UCSD-AML1 (cell line): ENCODE measurements around the gene NDUFS8.

Source experiments
- DNase-seq: peaks from one replicate; lab custom pipeline; 2025; ENCODE audit not compliant: unreplicated experiment; lab: John Stamatoyannopoulos, UW

Gene NDUFS8

DNA sequence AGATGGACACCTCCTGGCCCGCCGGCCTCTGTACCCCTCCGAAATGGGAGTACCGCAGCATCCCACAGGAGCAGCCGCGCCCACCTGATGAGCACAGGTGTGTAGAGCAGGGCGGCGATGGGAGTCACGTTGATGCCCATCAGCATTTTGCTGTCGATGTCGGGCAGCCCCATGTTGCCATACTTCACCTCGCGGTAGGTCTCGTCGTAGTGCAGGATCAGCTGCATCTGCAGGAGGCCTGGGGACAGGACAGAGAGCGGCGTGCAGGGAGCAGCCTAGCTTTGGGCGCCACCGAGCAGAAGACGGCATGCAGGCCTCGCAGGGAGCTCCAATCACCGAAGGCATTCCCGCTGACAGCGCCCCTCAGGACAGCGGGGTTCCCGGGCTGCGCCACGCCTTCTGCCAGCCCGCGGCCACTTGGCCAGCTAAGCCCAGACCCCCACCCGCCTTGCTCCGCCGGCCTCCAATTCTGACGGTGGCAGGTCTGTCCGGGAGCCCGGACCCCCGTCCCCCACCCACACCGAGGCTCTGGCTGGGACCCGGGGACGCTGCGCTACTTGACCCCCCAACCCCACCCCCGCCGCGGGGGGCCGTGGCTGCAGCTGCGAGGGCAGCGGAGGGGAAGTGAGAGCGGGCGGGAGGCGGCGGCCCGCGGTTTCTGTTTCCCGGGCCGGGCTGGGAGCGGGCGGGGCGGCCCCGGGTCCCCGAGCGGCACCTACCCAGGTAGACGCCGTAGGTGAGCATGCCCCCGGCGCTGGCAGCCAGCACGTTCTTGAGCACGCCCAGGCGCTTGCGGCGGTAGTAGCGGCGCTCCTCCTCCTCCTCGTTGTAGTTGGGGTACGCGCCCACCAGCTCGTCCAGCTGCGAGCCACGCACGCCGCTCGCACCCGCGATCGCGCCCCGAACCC is 27.3 kb upstream of the NDUFS8 start:
- DNase-seq = no peak

DNA sequence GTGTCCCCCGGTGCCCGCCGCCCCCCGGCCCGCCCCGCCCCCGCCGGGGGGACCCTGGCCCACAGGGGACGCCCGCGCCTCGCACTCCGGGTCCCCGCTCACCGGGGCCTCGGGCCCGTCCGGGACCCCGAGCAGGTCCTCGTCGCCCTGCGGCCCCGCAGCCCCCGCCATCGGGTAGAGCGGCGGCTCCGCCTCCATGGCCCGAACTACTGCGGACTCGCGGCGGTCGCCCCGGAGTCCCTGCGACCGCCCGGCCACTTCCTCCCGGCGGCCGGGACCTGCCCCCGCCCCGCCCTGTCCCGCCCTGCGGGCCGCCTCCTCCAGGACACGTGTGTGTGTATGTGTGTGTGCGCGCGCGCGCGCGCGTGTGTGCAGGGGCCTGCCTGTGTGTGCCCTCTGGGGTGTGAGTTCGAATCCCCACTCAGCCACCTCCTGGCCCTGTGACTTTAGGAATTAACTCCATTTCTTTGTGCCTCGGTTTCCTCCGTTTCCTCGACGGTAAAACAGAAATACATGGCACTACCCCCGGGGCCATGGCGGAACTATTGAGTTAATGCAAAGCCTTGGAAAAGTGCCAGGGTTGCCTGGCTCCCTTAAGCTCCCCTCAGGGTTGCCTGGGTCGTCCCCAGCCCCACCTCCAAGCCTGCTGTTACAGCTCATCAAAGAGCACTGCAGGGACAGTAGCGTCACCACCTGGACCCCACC is 26.5 kb upstream of the NDUFS8 start, which contains the start of gene UNC93B1:
Gene UNC93B1, minus strand, starts transcription at position 252 of the 705 bp plus-strand sequence. Its CDS starts 54 bp downstream, at position 198.
- peak; percentile 93 for DNase-seq

DNA sequence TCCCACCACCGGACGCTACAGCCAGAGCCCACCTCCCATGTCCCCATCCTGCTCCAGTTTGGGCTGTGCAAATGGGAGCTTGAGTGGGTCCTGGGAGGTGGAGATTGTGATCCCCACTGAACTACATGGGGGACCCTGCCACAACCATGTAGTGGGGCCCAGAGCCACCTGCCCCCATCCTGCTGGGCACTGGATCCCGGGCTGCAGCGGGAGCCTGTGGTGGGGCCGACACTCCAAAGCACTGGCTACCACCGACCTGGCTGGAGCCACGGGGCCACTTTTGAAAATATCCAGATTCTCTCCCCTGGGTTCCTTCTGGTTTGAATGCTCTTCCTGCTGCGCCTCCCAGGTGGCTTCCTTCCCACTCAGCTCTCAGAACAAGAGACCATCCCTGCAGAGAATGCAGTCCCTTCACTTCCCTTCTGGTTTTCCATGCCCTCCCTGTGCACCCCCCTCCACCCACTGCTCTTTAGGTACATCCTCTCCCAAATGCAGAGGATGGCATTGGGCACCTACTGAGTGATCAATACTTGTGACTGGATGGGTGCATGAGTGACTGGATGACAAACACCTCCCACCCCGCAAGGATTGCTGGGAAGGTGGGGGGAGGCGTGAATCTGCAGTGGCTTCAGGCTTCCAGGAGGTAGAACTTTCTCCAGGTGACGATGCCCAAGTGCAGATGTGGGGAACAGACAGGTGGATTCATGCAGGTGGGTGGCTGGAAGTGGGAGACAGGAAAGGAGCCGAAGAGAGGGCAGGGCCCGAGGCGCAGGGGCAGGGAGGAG is 25.7 kb upstream of the NDUFS8 start:
- DNase-seq = no peak

DNA sequence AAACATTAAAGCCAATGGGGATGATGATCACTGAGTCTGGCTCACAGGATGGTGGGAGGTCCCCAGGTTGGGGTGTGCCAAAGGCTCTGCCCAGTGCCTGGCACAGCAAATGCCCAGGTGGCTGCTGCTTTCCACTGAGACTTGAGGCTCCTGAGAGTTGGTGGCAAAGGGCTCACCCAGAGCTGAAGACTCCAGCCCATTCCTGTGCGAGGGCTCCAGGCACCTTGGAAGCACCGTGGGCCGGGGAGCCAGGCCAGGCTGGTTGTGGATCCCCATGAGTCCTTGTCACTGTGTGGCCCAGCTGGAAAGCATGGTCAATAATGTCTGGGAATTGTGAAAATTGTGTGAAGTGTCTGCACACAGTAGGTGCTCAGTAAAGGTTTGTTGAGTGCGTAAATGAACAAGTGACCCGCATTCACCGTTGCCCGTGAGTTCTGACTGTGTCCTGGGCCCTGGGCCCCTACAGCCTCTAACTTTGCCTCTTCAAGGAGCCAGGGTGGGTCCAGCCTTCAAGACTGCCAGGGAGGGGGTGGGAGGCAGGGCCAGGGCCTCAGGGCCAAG is 23.8 kb upstream of the NDUFS8 start:
- DNase-seq = no peak

DNA sequence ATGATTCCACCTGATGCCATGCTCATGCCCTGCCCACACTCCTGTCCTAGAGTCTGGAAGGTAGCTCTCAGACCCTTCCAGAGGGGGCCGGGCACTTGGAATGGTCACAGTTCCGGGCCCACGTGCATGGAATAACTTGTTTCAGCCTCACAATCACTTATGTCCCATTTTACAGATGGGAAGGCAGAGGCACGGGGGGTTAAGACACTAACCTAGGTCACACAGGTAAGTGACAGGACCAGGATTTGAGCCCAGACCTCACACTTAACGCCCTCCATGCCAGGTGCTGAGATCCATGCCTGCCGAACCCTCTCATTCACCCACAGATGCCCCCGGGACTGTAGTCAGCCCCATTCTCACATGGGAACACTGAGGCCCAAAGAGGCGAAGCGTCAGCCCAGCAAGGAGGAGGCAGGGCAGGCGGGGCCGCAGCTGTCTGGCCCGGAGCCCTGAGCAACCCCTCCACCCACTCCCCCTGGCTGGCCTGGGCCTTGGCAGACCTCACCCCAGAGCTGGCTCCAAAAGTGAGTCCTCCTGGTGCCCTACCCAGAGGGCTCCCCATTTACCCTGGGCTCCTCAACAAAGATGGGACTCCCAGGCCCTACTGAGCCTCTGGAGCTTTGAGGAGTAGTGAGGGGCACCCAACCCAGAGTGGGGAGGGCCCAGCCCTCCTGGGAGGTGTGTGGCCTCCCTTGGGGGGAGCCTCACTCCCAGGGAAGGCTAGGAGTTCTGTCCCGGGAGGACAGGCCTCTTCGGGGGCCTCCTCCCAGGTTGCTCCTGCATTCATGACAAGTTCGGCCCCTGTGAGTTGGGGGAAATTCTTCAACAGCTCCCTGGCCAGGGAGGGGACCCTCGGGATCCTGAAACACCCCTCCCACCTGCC is 22.7 kb upstream of the NDUFS8 start:
- DNase-seq = no peak

DNA sequence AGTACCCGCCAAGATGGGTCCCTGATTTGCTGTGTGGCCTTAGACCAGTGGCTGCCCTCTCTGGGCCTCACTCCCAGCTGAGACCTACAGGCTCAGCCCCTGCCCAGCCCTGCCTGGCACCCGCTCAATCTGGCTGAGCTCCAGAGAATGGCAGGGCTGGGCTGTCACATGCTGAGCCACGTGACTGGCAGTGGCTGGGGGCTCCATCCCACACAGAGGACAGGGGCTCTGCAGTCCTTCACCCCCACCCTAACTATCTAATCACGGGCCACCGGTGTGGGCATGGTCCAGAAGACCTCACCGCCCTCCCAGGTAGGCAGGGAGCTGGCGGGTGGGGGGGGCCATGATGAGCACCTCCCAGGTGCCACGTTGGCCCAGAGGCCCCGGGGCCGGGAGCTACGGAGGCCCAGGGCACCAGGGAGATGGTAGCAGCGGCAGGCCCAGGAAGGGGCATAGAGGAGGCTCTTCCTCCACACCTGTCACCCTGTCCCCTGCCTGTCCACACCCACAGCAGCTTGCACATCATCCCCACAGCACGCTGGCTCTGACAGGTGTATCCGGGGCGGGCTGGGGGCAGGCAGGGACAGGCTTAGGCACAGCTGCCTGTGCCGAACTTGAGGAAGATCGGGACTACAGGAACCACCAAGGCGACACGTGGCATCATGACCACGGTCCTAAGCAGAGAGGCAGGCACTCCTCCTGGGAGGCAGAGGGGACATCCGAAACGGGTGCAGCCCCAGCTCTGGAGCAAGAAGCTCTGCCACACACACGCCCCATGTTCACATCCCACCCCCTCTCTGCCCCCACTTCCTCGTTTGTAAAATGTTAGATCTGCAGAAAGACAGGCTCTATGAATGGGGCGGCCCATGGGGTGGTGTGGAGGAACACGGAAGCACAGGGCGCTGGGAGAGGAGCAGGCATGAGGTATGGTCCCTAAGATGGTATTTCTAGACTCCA is 21.8 kb upstream of the NDUFS8 start:
- no peak for DNase-seq

DNA sequence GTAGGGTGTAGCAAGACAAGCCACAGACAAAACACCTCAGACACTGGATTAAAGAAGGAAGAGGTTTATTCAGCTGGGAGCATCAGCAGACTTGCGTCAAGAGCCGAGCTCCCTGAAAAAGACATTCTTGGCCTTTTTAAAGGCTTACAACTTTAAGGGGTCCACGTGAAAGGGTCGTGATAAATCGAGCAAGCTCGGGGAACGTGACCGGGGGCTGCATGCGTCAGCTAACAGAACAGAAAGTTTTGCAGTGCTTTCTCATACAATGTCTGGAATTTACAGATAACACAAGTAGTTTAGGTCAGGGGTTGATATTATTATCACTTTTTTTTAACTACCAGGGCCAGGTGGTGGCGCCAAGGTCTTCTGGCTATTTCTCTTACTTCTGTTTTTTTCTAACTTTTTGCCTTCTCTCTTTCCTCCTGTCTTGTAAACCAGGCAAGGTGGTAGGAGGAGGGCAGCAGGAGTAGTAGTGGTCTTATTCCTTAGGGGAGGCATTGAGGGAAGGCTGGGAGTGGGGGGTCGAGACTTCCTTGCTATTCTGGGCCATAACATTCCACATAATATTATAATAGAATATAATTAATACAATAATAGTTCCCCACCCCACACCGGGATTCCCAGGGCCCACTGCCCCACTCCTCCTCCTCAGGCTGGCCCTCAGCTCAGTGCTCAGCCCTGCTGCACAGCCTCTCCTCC is 20.9 kb upstream of the NDUFS8 start:
- peak; percentile 42 for DNase-seq

DNA sequence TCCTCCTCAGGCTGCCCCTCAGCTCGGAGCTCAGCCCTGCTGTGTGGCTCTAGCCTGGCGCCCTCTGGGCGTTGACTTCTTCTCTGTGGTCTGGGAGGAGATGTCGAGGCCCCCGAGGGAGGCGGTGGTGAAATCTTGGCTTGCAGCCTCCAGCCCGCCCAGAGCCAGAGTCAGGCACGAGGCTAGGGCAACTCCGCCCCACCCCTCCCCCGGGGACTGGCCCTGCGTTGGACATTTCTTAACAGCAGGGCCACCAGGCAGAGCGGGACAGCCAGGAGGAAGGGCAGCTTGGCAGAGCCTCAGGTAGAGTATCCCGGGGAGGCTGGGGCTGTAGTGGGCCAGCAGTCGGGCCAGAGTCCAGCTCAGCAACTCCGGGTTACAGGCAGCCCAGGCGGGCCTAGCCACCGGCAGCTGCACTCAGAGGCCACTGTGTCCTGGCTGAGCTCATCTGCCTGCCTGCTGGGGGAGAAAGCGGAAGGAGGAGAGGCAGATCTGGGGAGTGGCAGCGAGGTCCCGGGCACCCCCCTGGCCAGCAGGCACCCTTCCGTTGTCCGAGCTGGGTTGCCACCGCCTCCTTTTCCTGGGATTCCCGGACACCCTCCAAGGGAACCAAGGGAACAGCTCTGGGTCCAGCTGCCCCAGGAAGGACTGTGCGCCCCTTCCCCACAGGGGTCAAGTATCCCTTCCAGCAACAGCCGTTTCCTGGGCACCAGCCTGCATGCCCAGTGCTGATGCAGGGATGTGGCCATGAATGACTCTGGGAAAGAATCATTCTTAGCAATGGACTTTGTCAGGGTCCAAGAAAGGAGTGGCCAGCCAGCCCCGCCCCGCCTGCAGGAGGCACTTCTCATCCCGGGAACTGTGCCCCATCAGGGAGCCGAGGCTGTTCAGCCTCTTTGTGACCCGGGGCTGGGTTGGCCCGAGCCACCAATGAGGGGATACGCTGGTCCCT is 20.1 kb upstream of the NDUFS8 start, which contains the start of gene ALDH3B1:
Gene ALDH3B1, plus strand, starts transcription at position 238 of the 952 bp plus-strand sequence. CDS start 4,971 bp downstream, outside the sequence.
- DNase-seq = peak; percentile 66

DNA sequence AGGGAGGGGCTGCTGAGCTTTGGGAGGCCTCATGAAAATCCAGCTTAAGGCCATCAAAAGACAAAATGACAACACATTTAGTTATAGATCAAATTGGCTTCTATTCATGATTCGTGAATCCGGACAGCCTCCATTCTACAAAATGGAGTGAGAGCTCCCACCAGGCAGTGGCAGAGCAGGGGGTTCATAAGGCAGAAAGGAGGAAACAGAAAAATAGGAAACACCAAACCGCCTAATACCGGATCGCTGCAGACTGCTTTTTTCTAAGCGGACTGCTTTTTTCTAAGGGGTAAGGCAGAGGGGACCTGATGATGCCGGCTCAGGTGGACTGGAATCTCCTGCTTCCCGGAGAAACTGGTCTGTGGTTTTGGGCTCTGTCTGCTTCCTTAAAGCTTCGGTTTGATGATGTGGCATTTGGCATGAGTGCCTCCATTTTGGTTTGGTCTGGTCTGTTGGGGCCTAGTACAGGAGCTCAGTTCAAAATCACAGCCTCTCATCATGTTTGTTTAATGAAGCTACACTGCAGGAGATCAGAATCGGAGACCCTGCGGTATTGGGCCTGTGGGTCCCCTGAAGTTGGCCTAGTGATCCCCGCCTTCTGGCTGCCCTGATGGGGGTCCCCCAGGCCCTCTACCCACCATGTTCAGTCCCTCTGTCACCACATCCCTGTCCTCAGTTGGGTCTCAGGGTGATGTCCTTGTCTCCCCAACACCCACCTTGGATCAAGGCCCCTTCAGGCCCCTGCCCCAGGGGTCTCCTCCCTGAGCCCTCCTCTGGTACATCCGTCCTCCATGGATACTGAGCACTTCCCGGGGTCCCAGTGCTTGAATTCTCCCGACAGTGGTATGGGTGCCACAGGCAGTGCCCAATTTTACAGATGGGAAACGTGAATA is 19.2 kb upstream of the NDUFS8 start:
- DNase-seq = no peak

DNA sequence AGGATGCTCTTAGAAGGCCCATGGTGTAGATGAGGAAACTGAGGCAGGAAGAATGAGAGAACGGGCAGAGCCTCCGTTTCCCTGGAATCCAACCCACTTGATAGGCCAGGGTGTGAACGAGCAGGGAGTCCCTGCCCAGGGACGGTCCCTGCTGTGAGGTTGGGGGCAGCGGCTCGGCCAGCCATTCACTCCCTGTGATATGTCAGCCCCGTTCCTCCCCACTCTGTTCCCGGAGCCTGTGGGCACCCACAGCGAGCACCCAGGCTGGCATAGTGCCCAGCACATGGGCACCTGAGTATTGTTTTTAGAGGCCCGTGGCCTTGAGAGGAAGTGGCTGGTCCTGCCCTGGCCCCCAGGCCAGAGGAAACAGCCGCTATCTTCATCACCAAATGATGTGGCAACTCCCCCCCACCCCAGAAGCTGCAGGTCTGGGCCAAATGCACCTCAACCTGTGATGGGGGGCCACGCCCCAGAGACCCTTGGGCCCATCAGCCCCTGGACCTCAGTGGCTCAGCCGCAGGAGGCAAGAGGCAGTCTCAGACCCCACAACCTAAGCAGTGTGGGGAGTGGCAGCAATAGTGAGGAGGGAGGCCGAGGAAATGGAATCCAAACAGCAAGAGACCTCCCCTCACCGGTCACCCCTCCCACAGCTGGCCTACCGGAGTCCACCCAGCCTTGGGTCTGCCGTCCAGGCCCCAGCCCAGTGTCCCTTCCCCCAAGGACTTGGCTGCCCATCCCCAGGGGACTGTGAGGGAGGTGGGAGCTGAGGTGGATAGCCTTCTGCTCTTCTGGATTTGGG is 18.2 kb upstream of the NDUFS8 start:
- no peak for DNase-seq

DNA sequence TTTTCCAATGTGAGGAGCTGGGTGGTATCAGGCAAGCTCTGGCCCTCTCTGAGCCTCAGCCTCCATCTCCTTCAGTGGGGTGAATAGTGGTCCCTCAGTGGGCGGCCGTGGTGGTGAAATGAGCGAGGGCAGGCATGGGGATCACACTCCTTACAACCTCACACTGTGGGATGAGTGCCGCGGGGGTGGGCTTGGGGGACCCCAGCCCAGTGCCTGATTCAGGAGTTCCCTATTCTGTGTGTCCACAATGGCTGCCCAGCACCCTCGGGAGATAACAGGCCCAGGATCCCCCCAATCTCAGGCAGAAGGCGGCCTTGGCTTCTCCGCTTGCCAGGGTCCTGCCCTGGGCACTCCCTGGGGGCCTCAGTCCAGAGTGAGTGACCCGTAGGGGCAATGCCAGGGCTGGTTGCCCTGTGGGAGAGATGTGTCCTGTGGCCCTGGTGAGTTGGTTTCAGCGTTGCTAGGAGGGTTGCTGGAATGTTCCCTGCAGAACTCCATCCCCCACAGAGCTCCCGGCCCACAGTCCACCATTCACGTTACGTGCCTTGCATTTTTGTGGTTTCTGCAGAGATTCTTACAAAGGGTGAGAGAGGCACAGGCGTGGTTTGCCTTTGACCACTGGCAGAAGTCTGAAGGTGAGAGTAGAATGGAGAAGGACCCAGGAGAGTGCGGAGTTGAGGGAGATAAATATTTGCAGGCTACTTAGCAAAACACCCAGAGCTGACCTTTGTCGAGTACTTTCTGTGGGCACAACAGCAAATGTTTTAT is 17.5 kb upstream of the NDUFS8 start:
- DNase-seq = no peak

DNA sequence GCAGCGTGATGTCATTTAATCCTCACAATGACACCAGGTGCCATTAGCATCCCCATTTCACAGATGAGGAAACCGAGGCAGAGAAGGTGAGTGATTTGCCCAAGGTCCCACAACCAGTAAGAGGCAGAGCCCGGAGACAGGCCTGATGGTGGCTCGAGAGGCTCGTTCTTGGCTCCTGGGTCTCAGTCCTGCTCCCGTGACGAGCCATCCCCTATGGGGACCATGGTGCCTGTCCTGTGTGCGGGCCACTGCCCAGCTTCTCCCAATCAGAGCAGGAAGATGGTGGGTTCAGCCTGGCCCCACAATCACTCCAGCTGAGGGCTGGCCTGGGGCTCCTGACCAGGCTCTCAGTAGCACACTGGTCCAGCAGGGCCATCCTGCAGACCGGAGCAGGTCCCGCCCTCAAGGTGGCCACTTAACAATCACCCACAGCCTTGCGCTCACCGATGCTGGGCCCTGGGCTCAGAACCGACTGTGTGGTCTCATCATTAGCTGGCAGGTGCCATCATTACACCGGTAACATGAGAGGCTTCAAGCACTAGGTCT is 16.8 kb upstream of the NDUFS8 start:
- DNase-seq = no peak

DNA sequence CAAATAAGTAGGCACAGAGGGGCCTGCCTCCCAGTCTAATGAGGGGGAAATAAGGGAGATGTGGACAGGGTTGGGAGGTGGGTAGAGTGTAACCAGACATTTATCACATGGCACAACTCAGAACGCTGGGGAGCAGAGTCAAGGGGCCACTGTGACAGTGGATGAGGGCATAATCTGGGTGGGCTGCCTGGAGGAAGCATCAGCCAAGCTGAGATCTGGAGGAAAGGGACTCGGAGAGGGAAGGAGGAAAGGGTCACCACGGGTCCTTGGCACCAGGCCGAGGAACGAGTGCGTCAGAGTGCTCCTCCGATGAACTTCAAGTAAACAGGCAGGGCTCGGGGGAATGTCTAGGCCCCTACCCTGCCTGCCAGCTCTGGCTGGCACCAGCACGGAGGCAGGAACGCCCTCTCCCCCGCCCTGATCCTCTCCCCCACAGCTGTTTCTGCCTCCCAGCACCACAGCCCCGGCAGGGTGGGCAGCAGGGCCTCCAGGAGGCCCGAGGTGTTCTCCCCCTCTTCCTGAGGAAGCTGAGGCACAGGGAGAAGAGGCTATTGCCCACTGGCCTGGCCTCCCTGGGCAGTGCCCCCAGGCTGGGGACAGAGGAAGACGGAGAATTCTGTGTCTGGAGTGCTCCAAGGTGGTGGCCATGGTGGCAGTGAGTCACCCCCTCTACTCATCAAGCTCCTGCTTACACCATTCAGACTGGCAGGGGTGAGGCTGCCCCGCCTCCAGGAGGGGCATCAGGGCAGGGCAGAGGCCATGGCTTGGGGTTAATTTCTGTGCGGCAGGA is 16.1 kb upstream of the NDUFS8 start:
- DNase-seq = peak; percentile 31
